Liver (tissue), 9 donors: ENCODE data around the gene ZNF710. TPM values are rescaled to one million over a fixed set of nuclear protein-coding genes. Genes with fewer than 3 reads are reported as not detected.

Source experiments
- DNase-seq: peaks from one replicate; pipeline ENCODE4 v3.0.0-alpha.2; 2017; ENCODE audit warnings: low spot score
- H3K27ac ChIP-seq, 2 donors: one replicate each; pipeline ENCODE4 v1.7.0; 2013; ENCODE audit warnings: inconsistent platforms in 2 of 2, low read length in 2 of 2, control low read depth in 1 of 2, low read depth in 1 of 2, mild to moderate bottlenecking in 1 of 2
- H3K27me3 ChIP-seq, 4 donors: one replicate each; pipeline versions ENCODE4 v1.6.1 to v1.7.0; 2013; ENCODE audit warnings: low read length in 3 of 4, inconsistent platforms in 1 of 4, mild to moderate bottlenecking in 1 of 4, moderate library complexity in 1 of 4; ENCODE audit not compliant: control insufficient read depth in 4 of 4, insufficient read depth in 4 of 4
- H3K36me3 ChIP-seq, 4 donors: one replicate each; pipeline versions ENCODE4 v1.6.1 to v1.7.0; 2013; ENCODE audit warnings: low read length in 3 of 4, mild to moderate bottlenecking in 3 of 4, low read depth in 1 of 4, moderate library complexity in 1 of 4; ENCODE audit not compliant: control insufficient read depth in 4 of 4, insufficient read depth in 3 of 4
- H3K4me1 ChIP-seq, 4 donors: one replicate each; pipeline versions ENCODE4 v1.6.1 to v1.7.0; 2013; ENCODE audit warnings: low read length in 3 of 4, mild to moderate bottlenecking in 3 of 4, moderate library complexity in 1 of 4; ENCODE audit not compliant: control insufficient read depth in 4 of 4, insufficient read depth in 4 of 4
- H3K4me3 ChIP-seq, 3 donors: one replicate each; pipeline versions ENCODE4 v1.6.1 to v1.7.0; 2013; ENCODE audit warnings: low read length in 3 of 3, control low read depth in 1 of 3, low read depth in 1 of 3, mild to moderate bottlenecking in 1 of 3
- H3K9ac ChIP-seq, 2 donors: one replicate each; pipeline ENCODE4 v1.7.0; 2013; ENCODE audit warnings: low read length in 2 of 2, mild to moderate bottlenecking in 2 of 2, moderate library complexity in 2 of 2, control low read depth in 1 of 2, low read depth in 1 of 2
- H3K9me3 ChIP-seq, 4 donors: one replicate each; pipeline versions ENCODE4 v1.6.1 to v1.7.0; 2013; ENCODE audit warnings: low read length in 3 of 4; ENCODE audit not compliant: control insufficient read depth in 4 of 4
- ATF3 ChIP-seq: IDR thresholded peaks from 2 replicates; pipeline ENCODE4 v1.6.1; 2016; ENCODE audit warnings: antibody characterized with exemption
- EGR1 ChIP-seq, 2 donors: IDR thresholded peaks; 2 replicates each; pipeline ENCODE4 v1.6.1; 2016 to 2018; ENCODE audit warnings: antibody characterized with exemption in 2 of 2, low read depth in 2 of 2
- FOXA1 ChIP-seq: IDR thresholded peaks from 2 replicates; pipeline ENCODE4 v1.6.1; 2016; ENCODE audit warnings: antibody characterized with exemption
- FOXA2 ChIP-seq: IDR thresholded peaks from 2 replicates; pipeline ENCODE4 v1.6.1; 2016; ENCODE audit warnings: antibody characterized with exemption
- GABPA ChIP-seq, 2 donors: IDR thresholded peaks in 1 of 2; conservative IDR thresholded peaks in 1 of 2; 2 replicates each; pipeline ENCODE4 v1.6.1; 2016; ENCODE audit warnings: antibody characterized with exemption in 2 of 2, mild to moderate bottlenecking in 1 of 2, moderate library complexity in 1 of 2
- HNF4G ChIP-seq: IDR thresholded peaks from 2 replicates; pipeline ENCODE4 v1.6.1; 2016; ENCODE audit warnings: antibody characterized with exemption
- JUND ChIP-seq, 2 donors: IDR thresholded peaks; 2 replicates each; pipeline ENCODE4 v1.6.1; 2016; ENCODE audit warnings: antibody characterized with exemption in 2 of 2
- NR2F2 ChIP-seq: IDR thresholded peaks from 2 replicates; pipeline ENCODE4 v1.6.1; 2016; ENCODE audit warnings: antibody characterized with exemption
- RAD21 ChIP-seq, 2 donors: IDR thresholded peaks; 2 replicates each; pipeline ENCODE4 v1.6.1; 2016; ENCODE audit warnings: antibody characterized with exemption in 2 of 2, mild to moderate bottlenecking in 2 of 2
- RXRA ChIP-seq, 2 donors: IDR thresholded peaks; 2 replicates each; pipeline ENCODE4 v1.6.1; 2017 to 2018; ENCODE audit warnings: antibody characterized with exemption in 2 of 2, mild to moderate bottlenecking in 1 of 2
- SP1 ChIP-seq: IDR thresholded peaks from 2 replicates; pipeline ENCODE4 v1.6.1; 2018; ENCODE audit warnings: antibody characterized with exemption, mild to moderate bottlenecking
- TAF1 ChIP-seq: conservative IDR thresholded peaks from 2 replicates; pipeline ENCODE4 v1.6.1; 2016; ENCODE audit warnings: antibody characterized with exemption, mild to moderate bottlenecking
- YY1 ChIP-seq: IDR thresholded peaks from 2 replicates; pipeline ENCODE4 v1.6.1; 2016; ENCODE audit warnings: antibody characterized with exemption, mild to moderate bottlenecking
- WGBS: extraction: QIAGEN DNeasy Blood & Tissue Kit; methylation state at CpG from one replicate; pipeline ENCODE4 v1.1.7; 2013; 5-methylcytosine and 5-hydroxymethylcytosine counted together
- polyA plus RNA-seq, 2 donors: library from polyadenylated mRNA; stranded (reverse) in 1 of 2; unstranded in 1 of 2; fragments of 200-250 nt in 1 of 2; fragments of >200 nt in 1 of 2; fragmentation: Nextera tagmentation in 1 of 2; extraction: Ambion mirVana in 1 of 2; gene quantifications; one replicate each; pipeline versions ENCODE4 v1.2.1 to v1.2.3, GENCODE V29; 2013 to 2015
- total RNA-seq, 2 donors: library from RNA; depleted of rRNA; stranded (reverse); fragments of >200 nt; gene quantifications; one replicate each; pipeline ENCODE4 v1.2.3, GENCODE V29; 2014
- TF ChIP-seq, protein P1 (sequence below): IDR thresholded peaks from 2 replicates; pipeline ENCODE4 v1.6.1; 2016; ENCODE audit warnings: antibody characterized with exemption
- TF ChIP-seq, protein P2 (sequence below): IDR thresholded peaks from 2 replicates; pipeline ENCODE4 v1.6.1; 2016; ENCODE audit warnings: antibody characterized with exemption, mild to moderate bottlenecking
- TF ChIP-seq, protein P3 (sequence below): IDR thresholded peaks from 2 replicates; pipeline ENCODE4 v1.6.1; 2016; ENCODE audit warnings: antibody characterized with exemption
- TF ChIP-seq, protein P4 (sequence below): fragments of 150-350 bp; IDR thresholded peaks from 2 replicates; pipeline ENCODE4 v1.5.1; 2017; ENCODE audit warnings: improper control_type of control experiment, low read depth, low read length; ENCODE audit not compliant: missing input control
- donor health status: healthy.
- donor health status: healthy.
- donor health status: healthy.
- donor health status: healthy.
- donor health status: healthy.

ZNF710 gene
- total and polyA plus RNA-seq, 4 donors: 1.9 to 15.3 (median 5.4) TPM

DNA sequence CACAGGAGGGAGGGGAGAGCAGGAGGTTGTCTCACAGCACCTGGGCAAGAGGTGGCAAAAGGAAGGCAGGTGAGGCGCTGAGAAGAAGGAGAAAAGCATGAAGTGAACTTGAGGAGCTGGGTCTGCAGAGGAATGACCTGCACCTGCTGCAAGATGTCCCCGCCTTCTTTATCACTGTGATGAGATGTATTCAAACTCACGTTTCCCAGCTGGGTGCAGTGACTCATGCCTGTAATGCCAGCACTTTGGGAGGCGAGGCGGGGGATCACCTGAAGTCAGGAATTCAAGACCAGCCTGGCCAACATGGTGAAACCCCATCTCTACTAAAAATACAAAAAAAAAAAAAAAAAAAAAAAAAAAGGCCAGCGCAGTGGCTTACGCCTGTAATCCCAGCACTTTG is 22.2 kb upstream of the ZNF710 start:
- TF ChIP-seq, protein P1, sequence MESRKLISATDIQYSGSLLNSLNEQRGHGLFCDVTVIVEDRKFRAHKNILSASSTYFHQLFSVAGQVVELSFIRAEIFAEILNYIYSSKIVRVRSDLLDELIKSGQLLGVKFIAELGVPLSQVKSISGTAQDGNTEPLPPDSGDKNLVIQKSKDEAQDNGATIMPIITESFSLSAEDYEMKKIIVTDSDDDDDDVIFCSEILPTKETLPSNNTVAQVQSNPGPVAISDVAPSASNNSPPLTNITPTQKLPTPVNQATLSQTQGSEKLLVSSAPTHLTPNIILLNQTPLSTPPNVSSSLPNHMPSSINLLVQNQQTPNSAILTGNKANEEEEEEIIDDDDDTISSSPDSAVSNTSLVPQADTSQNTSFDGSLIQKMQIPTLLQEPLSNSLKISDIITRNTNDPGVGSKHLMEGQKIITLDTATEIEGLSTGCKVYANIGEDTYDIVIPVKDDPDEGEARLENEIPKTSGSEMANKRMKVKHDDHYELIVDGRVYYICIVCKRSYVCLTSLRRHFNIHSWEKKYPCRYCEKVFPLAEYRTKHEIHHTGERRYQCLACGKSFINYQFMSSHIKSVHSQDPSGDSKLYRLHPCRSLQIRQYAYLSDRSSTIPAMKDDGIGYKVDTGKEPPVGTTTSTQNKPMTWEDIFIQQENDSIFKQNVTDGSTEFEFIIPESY: no peak
- TF ChIP-seq NR2F2: no peak
- no peak for TF ChIP-seq HNF4G
- no peak for TF ChIP-seq YY1
- TF ChIP-seq, protein P2, sequence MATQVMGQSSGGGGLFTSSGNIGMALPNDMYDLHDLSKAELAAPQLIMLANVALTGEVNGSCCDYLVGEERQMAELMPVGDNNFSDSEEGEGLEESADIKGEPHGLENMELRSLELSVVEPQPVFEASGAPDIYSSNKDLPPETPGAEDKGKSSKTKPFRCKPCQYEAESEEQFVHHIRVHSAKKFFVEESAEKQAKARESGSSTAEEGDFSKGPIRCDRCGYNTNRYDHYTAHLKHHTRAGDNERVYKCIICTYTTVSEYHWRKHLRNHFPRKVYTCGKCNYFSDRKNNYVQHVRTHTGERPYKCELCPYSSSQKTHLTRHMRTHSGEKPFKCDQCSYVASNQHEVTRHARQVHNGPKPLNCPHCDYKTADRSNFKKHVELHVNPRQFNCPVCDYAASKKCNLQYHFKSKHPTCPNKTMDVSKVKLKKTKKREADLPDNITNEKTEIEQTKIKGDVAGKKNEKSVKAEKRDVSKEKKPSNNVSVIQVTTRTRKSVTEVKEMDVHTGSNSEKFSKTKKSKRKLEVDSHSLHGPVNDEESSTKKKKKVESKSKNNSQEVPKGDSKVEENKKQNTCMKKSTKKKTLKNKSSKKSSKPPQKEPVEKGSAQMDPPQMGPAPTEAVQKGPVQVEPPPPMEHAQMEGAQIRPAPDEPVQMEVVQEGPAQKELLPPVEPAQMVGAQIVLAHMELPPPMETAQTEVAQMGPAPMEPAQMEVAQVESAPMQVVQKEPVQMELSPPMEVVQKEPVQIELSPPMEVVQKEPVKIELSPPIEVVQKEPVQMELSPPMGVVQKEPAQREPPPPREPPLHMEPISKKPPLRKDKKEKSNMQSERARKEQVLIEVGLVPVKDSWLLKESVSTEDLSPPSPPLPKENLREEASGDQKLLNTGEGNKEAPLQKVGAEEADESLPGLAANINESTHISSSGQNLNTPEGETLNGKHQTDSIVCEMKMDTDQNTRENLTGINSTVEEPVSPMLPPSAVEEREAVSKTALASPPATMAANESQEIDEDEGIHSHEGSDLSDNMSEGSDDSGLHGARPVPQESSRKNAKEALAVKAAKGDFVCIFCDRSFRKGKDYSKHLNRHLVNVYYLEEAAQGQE: no peak
- TF ChIP-seq FOXA2: no peak
- no peak for TF ChIP-seq JUND (IDR thresholded peaks at IDR 0.05)
- no peak for TF ChIP-seq RAD21 (IDR thresholded peaks at IDR 0.05)
- TF ChIP-seq, protein P3, sequence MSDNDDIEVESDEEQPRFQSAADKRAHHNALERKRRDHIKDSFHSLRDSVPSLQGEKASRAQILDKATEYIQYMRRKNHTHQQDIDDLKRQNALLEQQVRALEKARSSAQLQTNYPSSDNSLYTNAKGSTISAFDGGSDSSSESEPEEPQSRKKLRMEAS: no peak
- TF ChIP-seq ATF3: no peak
- no peak for TF ChIP-seq FOXA1
- TF ChIP-seq EGR1 (IDR thresholded peaks at IDR 0.05; ENCODE audit: low read depth in 2 of 2): no peak
- no peak for TF ChIP-seq TAF1
- TF ChIP-seq RXRA (IDR thresholded peaks at IDR 0.05): no peak
- TF ChIP-seq, protein P4, sequence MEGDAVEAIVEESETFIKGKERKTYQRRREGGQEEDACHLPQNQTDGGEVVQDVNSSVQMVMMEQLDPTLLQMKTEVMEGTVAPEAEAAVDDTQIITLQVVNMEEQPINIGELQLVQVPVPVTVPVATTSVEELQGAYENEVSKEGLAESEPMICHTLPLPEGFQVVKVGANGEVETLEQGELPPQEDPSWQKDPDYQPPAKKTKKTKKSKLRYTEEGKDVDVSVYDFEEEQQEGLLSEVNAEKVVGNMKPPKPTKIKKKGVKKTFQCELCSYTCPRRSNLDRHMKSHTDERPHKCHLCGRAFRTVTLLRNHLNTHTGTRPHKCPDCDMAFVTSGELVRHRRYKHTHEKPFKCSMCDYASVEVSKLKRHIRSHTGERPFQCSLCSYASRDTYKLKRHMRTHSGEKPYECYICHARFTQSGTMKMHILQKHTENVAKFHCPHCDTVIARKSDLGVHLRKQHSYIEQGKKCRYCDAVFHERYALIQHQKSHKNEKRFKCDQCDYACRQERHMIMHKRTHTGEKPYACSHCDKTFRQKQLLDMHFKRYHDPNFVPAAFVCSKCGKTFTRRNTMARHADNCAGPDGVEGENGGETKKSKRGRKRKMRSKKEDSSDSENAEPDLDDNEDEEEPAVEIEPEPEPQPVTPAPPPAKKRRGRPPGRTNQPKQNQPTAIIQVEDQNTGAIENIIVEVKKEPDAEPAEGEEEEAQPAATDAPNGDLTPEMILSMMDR: no peak
- TF ChIP-seq GABPA (IDR thresholded peaks at IDR 0.05 in 1 of 2, conservative IDR thresholded peaks at IDR 0.05 in 1 of 2): no peak
- TF ChIP-seq SP1: no peak
- Histone ChIP-seq H3K27ac (no peak overlapping the region), H3K27me3 (no peaks in the 10 kb centered on the region), H3K9me3 (no peaks in the 10 kb centered on the region), H3K36me3 (no peaks in the 10 kb centered on the region), H3K4me3 (no peak overlapping the region), H3K4me1 (no peaks in the 10 kb centered on the region), H3K9ac (no peak overlapping the region)
- DNase-seq: no peak
- WGBS: 91% methylated on average over 7 of the region's 7 CpGs

DNA sequence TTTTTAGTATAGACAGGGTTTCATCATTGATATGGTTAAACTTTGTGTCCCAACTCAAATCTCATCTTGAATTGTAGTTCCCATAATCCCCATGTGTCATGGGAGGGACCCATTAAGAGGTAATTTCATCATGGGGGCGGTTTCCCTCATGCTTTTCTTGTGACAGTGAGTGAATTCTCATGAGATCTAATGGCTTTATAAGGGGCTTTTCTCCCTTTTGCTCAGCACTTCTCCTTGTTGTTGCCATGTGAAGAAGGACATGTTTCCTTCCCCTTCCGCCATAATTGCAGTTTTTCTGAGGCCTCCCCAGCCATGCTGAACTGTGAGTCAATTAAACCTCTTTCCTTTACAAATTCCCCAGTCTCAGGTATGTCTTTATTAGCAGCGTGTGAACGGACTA is 20.2 kb upstream of the ZNF710 start:
- DNase-seq: no peak
- no peak overlapping the region for H3K9ac ChIP-seq
- WGBS: 91% methylated on average over 4 of the region's 4 CpGs
- no peaks in the 10 kb centered on the region for H3K9me3 ChIP-seq
- no peak overlapping the region for H3K27ac ChIP-seq
- no peaks in the 10 kb centered on the region for H3K4me1 ChIP-seq
- TF ChIP-seq, protein P1: no peak
- H3K36me3 ChIP-seq: no peaks in the 10 kb centered on the region
- no peaks in the 10 kb centered on the region for H3K27me3 ChIP-seq
- no peak overlapping the region for H3K4me3 ChIP-seq
